Parathyroid adenoma (tissue), 2 donors: Measurements from ENCODE around the gene SLAMF1.

Experiments used
- H2AFZ ChIP-seq: fragments of 300-600 bp; sonication (generic); one replicate; pipeline ENCODE4 v1.7.0; 2017; ENCODE audit warnings: antibody characterized with exemption, mild to moderate bottlenecking
- H3K27ac ChIP-seq: fragments of 300-600 bp; sonication (generic); one replicate; pipeline ENCODE4 v1.7.0; 2017
- H3K27me3 ChIP-seq: fragments of 300-600 bp; sonication (generic); one replicate; pipeline ENCODE4 v1.7.0; 2017; ENCODE audit warnings: low read length; ENCODE audit not compliant: control insufficient read depth, insufficient read depth
- H3K36me3 ChIP-seq: fragments of 300-600 bp; sonication (generic); one replicate; pipeline ENCODE4 v1.7.0; 2017; ENCODE audit warnings: low read length; ENCODE audit not compliant: control insufficient read depth, insufficient read depth
- H3K4me1 ChIP-seq: fragments of 300-600 bp; sonication (generic); one replicate; pipeline ENCODE4 v1.7.0; 2017; ENCODE audit warnings: control low read depth
- H3K4me2 ChIP-seq: fragments of 300-600 bp; sonication (generic); one replicate; pipeline ENCODE4 v1.7.0; 2017; ENCODE audit warnings: low read length
- H3K4me3 ChIP-seq: fragments of 300-600 bp; sonication (generic); one replicate; pipeline ENCODE4 v1.7.0; 2017; ENCODE audit warnings: low read depth, low read length
- H3K79me2 ChIP-seq: fragments of 300-600 bp; sonication (generic); one replicate; pipeline ENCODE4 v1.7.0; 2017; ENCODE audit warnings: control low read depth
- H3K9ac ChIP-seq: fragments of 300-600 bp; sonication (generic); one replicate; pipeline ENCODE4 v1.7.0; 2017; ENCODE audit warnings: mild to moderate bottlenecking
- H3K9me3 ChIP-seq: fragments of 300-600 bp; sonication (generic); one replicate; pipeline ENCODE4 v1.7.0; 2017; ENCODE audit warnings: low read length; ENCODE audit not compliant: control insufficient read depth
- TF ChIP-seq, protein P1 (sequence below): fragments of 300-600 bp; sonication (generic); IDR thresholded peaks from one replicate; pipeline ENCODE4 v1.7.0; 2017; ENCODE audit warnings: antibody characterized with exemption, mild to moderate bottlenecking
- donor health status: primary hyperparathyroidism.

Gene SLAMF1

GRCh38 chr1:160634543-160635491 is 12.0 kb downstream of the SLAMF1 start:
- H3K9ac ChIP-seq = no peak overlapping the region
- TF ChIP-seq, protein P1, sequence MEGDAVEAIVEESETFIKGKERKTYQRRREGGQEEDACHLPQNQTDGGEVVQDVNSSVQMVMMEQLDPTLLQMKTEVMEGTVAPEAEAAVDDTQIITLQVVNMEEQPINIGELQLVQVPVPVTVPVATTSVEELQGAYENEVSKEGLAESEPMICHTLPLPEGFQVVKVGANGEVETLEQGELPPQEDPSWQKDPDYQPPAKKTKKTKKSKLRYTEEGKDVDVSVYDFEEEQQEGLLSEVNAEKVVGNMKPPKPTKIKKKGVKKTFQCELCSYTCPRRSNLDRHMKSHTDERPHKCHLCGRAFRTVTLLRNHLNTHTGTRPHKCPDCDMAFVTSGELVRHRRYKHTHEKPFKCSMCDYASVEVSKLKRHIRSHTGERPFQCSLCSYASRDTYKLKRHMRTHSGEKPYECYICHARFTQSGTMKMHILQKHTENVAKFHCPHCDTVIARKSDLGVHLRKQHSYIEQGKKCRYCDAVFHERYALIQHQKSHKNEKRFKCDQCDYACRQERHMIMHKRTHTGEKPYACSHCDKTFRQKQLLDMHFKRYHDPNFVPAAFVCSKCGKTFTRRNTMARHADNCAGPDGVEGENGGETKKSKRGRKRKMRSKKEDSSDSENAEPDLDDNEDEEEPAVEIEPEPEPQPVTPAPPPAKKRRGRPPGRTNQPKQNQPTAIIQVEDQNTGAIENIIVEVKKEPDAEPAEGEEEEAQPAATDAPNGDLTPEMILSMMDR = no peak
- no peak overlapping the region for H3K4me2 ChIP-seq
- H3K27me3 ChIP-seq = no peaks in the 10 kb centered on the region
- H3K9me3 ChIP-seq = no peaks in the 10 kb centered on the region
- no peak overlapping the region for H3K4me3 ChIP-seq
- H2AFZ ChIP-seq = no peak overlapping the region
- peaks cover 4% of the 10 kb centered on the region for H3K4me1 ChIP-seq
- H3K36me3 ChIP-seq = no peaks in the 10 kb centered on the region
- H3K27ac ChIP-seq = no peak overlapping the region
- H3K79me2 ChIP-seq = no peaks in the 10 kb centered on the region

GRCh38 chr1:160633330-160633903 is 13.4 kb downstream of the SLAMF1 start:
- no peak overlapping the region for H3K27ac ChIP-seq
- H3K27me3 ChIP-seq = no peaks in the 10 kb centered on the region
- H3K9ac ChIP-seq = no peak overlapping the region
- H3K4me3 ChIP-seq = no peak overlapping the region
- H3K9me3 ChIP-seq = no peaks in the 10 kb centered on the region
- peaks cover 4% of the 10 kb centered on the region for H3K4me1 ChIP-seq
- TF ChIP-seq, protein P1 = no peak
- H2AFZ ChIP-seq = no peak overlapping the region
- no peaks in the 10 kb centered on the region for H3K36me3 ChIP-seq
- H3K4me2 ChIP-seq = no peak overlapping the region
- no peaks in the 10 kb centered on the region for H3K79me2 ChIP-seq

DNA sequence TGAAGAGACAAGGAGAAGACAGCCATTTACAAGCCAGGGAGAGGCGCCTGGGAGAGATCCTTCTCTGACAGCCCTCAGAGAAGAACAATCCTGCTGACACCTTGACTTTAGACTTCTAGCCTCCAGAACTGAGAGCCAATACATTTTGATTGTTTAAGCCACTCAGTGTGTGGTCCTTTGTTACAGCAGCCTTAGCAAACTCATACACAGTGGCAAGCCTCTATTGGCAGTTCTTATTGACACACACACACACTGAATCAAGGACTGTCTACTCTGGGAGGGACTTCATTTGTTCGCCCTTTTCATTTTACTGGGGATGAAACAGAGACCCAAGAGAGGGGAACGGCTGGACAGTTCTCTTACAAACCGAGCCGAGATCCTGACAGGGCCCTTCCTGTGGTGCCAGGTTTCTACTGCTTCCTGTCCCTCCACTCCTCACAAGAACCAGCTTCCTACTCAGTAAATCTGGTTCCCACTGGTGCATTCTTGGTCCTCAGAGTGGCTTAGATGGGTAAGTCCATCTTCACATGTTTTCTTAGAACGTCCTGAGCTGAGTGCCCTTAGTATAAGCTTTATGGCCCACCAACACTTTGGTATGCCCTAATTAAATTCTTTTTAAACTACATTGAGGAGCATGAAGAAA is 14.7 kb downstream of the SLAMF1 start:
- no peaks in the 10 kb centered on the region for H3K9me3 ChIP-seq
- H2AFZ ChIP-seq = no peak overlapping the region
- H3K4me1 ChIP-seq = peaks cover 4% of the 10 kb centered on the region
- H3K79me2 ChIP-seq = no peaks in the 10 kb centered on the region
- H3K4me2 ChIP-seq = no peak overlapping the region
- H3K27ac ChIP-seq = no peak overlapping the region
- TF ChIP-seq, protein P1 = no peak
- no peaks in the 10 kb centered on the region for H3K27me3 ChIP-seq
- H3K36me3 ChIP-seq = no peaks in the 10 kb centered on the region
- no peak overlapping the region for H3K4me3 ChIP-seq
- H3K9ac ChIP-seq = no peak overlapping the region

DNA sequence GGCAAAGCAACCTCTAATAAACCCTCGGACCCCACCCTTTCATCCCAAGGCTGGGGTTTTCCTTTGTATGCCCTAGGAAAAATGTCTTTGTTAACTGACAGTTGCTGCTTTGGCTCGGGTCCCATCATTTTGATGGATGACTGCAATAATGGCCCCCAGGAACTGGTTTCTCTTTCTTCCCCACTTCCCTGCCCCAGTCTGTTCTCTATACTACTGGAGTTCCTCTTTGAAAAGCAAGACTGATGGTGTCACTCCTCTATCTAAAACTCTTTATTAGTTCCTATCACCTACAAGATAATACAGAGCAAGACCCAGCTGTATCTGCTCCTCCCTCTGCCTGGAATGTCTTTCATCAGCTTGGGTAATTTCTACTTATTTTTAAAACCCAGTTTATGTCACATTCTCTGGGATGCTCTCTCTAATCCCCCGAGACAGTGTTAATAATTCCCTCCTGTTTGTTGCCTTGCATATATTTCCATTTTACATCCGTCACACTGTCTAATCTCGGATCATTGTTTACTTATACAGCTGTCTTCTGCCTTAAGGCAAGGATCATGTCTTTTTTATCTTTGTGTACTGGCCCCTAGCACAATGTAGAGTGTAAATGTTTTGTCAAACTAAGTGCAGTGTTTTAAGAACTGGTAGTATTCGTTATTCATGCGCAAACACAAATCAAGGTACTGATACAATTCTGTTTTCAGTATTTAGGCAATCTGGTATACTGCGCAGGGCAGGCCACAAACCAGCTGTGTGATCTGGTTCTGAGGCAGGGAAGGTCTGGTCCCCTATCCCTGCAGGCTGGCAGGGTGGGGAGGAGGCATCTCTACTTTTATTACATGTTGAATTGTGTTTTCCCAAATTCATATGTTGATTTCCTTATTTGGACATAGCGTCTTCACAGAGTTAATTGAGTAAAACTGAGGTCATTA is 16.1 kb downstream of the SLAMF1 start:
- Histone ChIP-seq H3K9me3 (no peaks in the 10 kb centered on the region), H2AFZ (no peak overlapping the region), H3K4me1 (peaks cover 4% of the 10 kb centered on the region), H3K27ac (no peak overlapping the region), H3K36me3 (no peaks in the 10 kb centered on the region), H3K27me3 (no peaks in the 10 kb centered on the region), H3K4me2 (no peak overlapping the region), H3K4me3 (no peak overlapping the region), H3K79me2 (no peaks in the 10 kb centered on the region), H3K9ac (no peak overlapping the region)
- TF ChIP-seq, protein P1 = no peak
